Measurements from ENCODE around the gene SLX9.

SLX9 gene

GRCh38 chr21:45011911-45012661, 72.3 kb downstream of the SLX9 start:
- Histone ChIP-seq H4K20me1 (ENCODE audit: insufficient read depth, low read length) (no peaks in the 10 kb centered on the region), H3F3A (ENCODE audit: insufficient read depth, low read length) (no peaks in the 10 kb centered on the region), H2AFZ (ENCODE audit: low read length) (no peak overlapping the region), H3K27me3 (ENCODE audit: insufficient read depth, low read length) (peaks cover 11% of the 10 kb centered on the region; the same call in 1 of the 2 replicates), H3K79me2 (ENCODE audit: insufficient read depth, low read length) (no peaks in the 10 kb centered on the region), H3K4me2 (ENCODE audit: low read length) (no peak overlapping the region), H3K4me1 (ENCODE audit: insufficient read depth, low read length, severe bottlenecking) (peaks cover 6% of the 10 kb centered on the region), H3K27ac (ENCODE audit: low read depth, low read length, poor library complexity, severe bottlenecking) (no peak overlapping the region), H3K9ac (ENCODE audit: low read length) (no peak overlapping the region), H3K36me3 (ENCODE audit: insufficient read depth, low read length) (no peaks in the 10 kb centered on the region), H3K9me3 (ENCODE audit: low read length) (no peaks in the 10 kb centered on the region), H3K9me2 (ENCODE audit: low read depth, low read length) (no peaks in the 10 kb centered on the region), H3K4me3 (ENCODE audit: low read depth, low read length, poor library complexity, severe bottlenecking) (no peak overlapping the region)
- TF ChIP-seq EZH2 (IDR thresholded peaks at IDR 0.05; ENCODE audit: borderline replicate concordance, low read length) (no peak), CTCF (IDR thresholded peaks at IDR 0.05; ENCODE audit: low read length) (no peak)

GRCh38 chr21:45012662-45013259, 72.9 kb downstream of the SLX9 start:
- no peaks in the 10 kb centered on the region for H3K9me2 ChIP-seq (ENCODE audit: low read depth, low read length)
- H4K20me1 ChIP-seq (ENCODE audit: insufficient read depth, low read length) = no peaks in the 10 kb centered on the region
- no peaks in the 10 kb centered on the region for H3F3A ChIP-seq (ENCODE audit: insufficient read depth, low read length)
- no peaks in the 10 kb centered on the region for H3K36me3 ChIP-seq (ENCODE audit: insufficient read depth, low read length)
- H3K27me3 ChIP-seq (ENCODE audit: insufficient read depth, low read length) = peaks cover 11% of the 10 kb centered on the region; the same call in 1 of the 2 replicates
- H3K4me3 ChIP-seq (ENCODE audit: low read depth, low read length, poor library complexity, severe bottlenecking) = no peak overlapping the region
- H3K9ac ChIP-seq (ENCODE audit: low read length) = no peak overlapping the region
- no peaks in the 10 kb centered on the region for H3K79me2 ChIP-seq (ENCODE audit: insufficient read depth, low read length)
- H3K27ac ChIP-seq (ENCODE audit: low read depth, low read length, poor library complexity, severe bottlenecking) = no peak overlapping the region
- H3K4me1 ChIP-seq (ENCODE audit: insufficient read depth, low read length, severe bottlenecking) = peaks cover 6% of the 10 kb centered on the region
- H3K4me2 ChIP-seq (ENCODE audit: low read length) = no peak overlapping the region
- TF ChIP-seq CTCF (IDR thresholded peaks at IDR 0.05; ENCODE audit: low read length) (no peak), EZH2 (IDR thresholded peaks at IDR 0.05; ENCODE audit: borderline replicate concordance, low read length) (no peak)
- H3K9me3 ChIP-seq (ENCODE audit: low read length) = no peaks in the 10 kb centered on the region
- H2AFZ ChIP-seq (ENCODE audit: low read length) = no peak overlapping the region

GRCh38 chr21:45013260-45013841, 73.5 kb downstream of the SLX9 start:
- Histone ChIP-seq H3K79me2 (ENCODE audit: insufficient read depth, low read length) (no peaks in the 10 kb centered on the region), H3K27ac (ENCODE audit: low read depth, low read length, poor library complexity, severe bottlenecking) (no peak overlapping the region), H3K9ac (ENCODE audit: low read length) (no peak overlapping the region), H3K4me2 (ENCODE audit: low read length) (no peak overlapping the region), H3K36me3 (ENCODE audit: insufficient read depth, low read length) (no peaks in the 10 kb centered on the region), H3K4me3 (ENCODE audit: low read depth, low read length, poor library complexity, severe bottlenecking) (no peak overlapping the region), H4K20me1 (ENCODE audit: insufficient read depth, low read length) (no peaks in the 10 kb centered on the region), H3F3A (ENCODE audit: insufficient read depth, low read length) (no peaks in the 10 kb centered on the region), H3K27me3 (ENCODE audit: insufficient read depth, low read length) (peaks cover 11% of the 10 kb centered on the region; the same call in 1 of the 2 replicates), H3K4me1 (ENCODE audit: insufficient read depth, low read length, severe bottlenecking) (peaks cover 6% of the 10 kb centered on the region), H2AFZ (ENCODE audit: low read length) (no peak overlapping the region), H3K9me3 (ENCODE audit: low read length) (no peaks in the 10 kb centered on the region), H3K9me2 (ENCODE audit: low read depth, low read length) (no peaks in the 10 kb centered on the region)
- TF ChIP-seq EZH2 (IDR thresholded peaks at IDR 0.05; ENCODE audit: borderline replicate concordance, low read length) = no peak
- TF ChIP-seq CTCF (IDR thresholded peaks at IDR 0.05; ENCODE audit: low read length) = no peak
